HepG2 (cell line): ENCODE results near the gene SMYD5. TPM values are rescaled to one million over a fixed set of nuclear protein-coding genes. Genes with fewer than 3 reads are reported as not detected.

Experiments
- CEBPB ChIP-seq: IDR thresholded peaks from 2 replicates; pipeline ENCODE4 v1.6.1; 2011; ENCODE audit warnings: low read depth, low read length, improper control_type of control experiment, borderline replicate concordance
- ETV5 ChIP-seq: IDR thresholded peaks from 2 replicates; pipeline ENCODE4 v1.6.1; 2018; ENCODE audit warnings: missing biosample characterization, missing genetic modification reagents, inconsistent platforms, borderline replicate concordance
- MLX ChIP-seq: IDR thresholded peaks from 2 replicates; pipeline ENCODE4 v1.6.1; 2016
- NCOA1 ChIP-seq: sonication (generic); formaldehyde crosslinking; IDR thresholded peaks from 2 replicates; pipeline ENCODE4 v1.9.0; 2021; ENCODE audit warnings: missing genetic modification reagents
- NCOA5 ChIP-seq: sonication (generic); formaldehyde crosslinking; IDR thresholded peaks from 2 replicates; pipeline ENCODE4 v1.4.0; 2020; ENCODE audit warnings: missing genetic modification reagents
- POLR2AphosphoS2 ChIP-seq: IDR thresholded peaks from 2 replicates; pipeline ENCODE4 v1.6.1; 2011; ENCODE audit warnings: low read depth, low read length, improper control_type of control experiment
- RBFOX2 ChIP-seq: fragments of 200-400 bp; formaldehyde crosslinking; IDR thresholded peaks from 2 replicates; pipeline ENCODE4 v1.6.1; 2017; ENCODE audit warnings: low read depth, mild to moderate bottlenecking, low read length
- RXRB ChIP-seq: IDR thresholded peaks from 2 replicates; pipeline ENCODE4 v1.6.1; 2016; ENCODE audit warnings: borderline replicate concordance, missing genetic modification reagents, missing compliant biosample characterization
- SOX5 ChIP-seq: IDR thresholded peaks from 2 replicates; pipeline ENCODE4 v1.6.1; 2016; ENCODE audit warnings: borderline replicate concordance
- SPEN ChIP-seq: sonication (generic); formaldehyde crosslinking; IDR thresholded peaks from 2 replicates; pipeline ENCODE4 v1.5.1; 2020; ENCODE audit warnings: low read depth, mild to moderate bottlenecking, missing genetic modification reagents
- YEATS4 ChIP-seq: sonication (generic); formaldehyde crosslinking; IDR thresholded peaks from 2 replicates; pipeline ENCODE4 v1.4.0; 2020; ENCODE audit warnings: missing genetic modification reagents, borderline replicate concordance
- ZNF317 ChIP-seq: sonication (generic); formaldehyde crosslinking; IDR thresholded peaks from 2 replicates; pipeline ENCODE4 v1.5.0; 2020; ENCODE audit warnings: mild to moderate bottlenecking, missing genetic modification reagents
- ZNF367 ChIP-seq: sonication (generic); formaldehyde crosslinking; IDR thresholded peaks from 2 replicates; pipeline ENCODE4 v1.4.0; 2020; ENCODE audit warnings: missing genetic modification reagents, borderline replicate concordance
- ZNF513 ChIP-seq: sonication (generic); formaldehyde crosslinking; conservative IDR thresholded peaks from 2 replicates; pipeline ENCODE4 v1.5.0; 2020; ENCODE audit warnings: missing genetic modification reagents
- ZNF556 ChIP-seq: sonication (generic); formaldehyde crosslinking; IDR thresholded peaks from 2 replicates; pipeline ENCODE4 v1.4.0; 2020; ENCODE audit warnings: mild to moderate bottlenecking, missing genetic modification reagents, borderline replicate concordance
- polyA plus RNA-seq, 8 experiments: library from polyadenylated mRNA; depleted of rRNA in 3 of 8; stranded (reverse) in 7 of 8; unstranded in 1 of 8; fragments of >200 nt; fragmentation: Illumina TruSeq in 4 of 8; extraction: Trizol in 4 of 8; gene quantifications; 2 replicates each; pipeline versions ENCODE4 v1.2.1 to v1.2.3, GENCODE V29; 2011 to 2016; ENCODE audit warnings: low read depth in 4 of 8, missing spikeins in 1 of 8, mixed read lengths in 1 of 8; ENCODE audit not compliant: insufficient read depth in 1 of 8
- total RNA-seq, 5 experiments: library from RNA; depleted of rRNA; stranded (reverse); fragments of >200 nt; fragmentation: Illumina TruSeq; extraction: Trizol; gene quantifications; 2 replicates each; pipeline ENCODE4 v1.2.3, GENCODE V29; 2016; ENCODE audit warnings: low read depth in 1 of 5
- TF ChIP-seq, protein P1 (sequence below): sonication (generic); formaldehyde crosslinking; IDR thresholded peaks from 2 replicates; pipeline ENCODE4 v1.9.0; 2022; ENCODE audit warnings: low read depth, missing genetic modification reagents
- TF ChIP-seq, protein P2 (sequence below): sonication (generic); formaldehyde crosslinking; conservative IDR thresholded peaks from 2 replicates; pipeline ENCODE4 v1.8.0; 2022; ENCODE audit warnings: missing genetic modification reagents
- TF ChIP-seq, protein P3 (sequence below): sonication (generic); formaldehyde crosslinking; IDR thresholded peaks from 2 replicates; pipeline ENCODE4 v1.4.0; 2020; ENCODE audit warnings: missing genetic modification reagents, borderline replicate concordance
- TF ChIP-seq, protein P4 (sequence below): sonication (generic); formaldehyde crosslinking; IDR thresholded peaks from 2 replicates; pipeline ENCODE4 v1.8.0; 2022; ENCODE audit warnings: mild to moderate bottlenecking, missing genetic modification reagents; ENCODE audit not compliant: insufficient replicate concordance

Gene SMYD5
- total and polyA plus RNA-seq, 2 of the 13 experiments (the other 11 are each of a cell fraction or from before 2014, with no cell fraction given) = 55.8 to 70.4 TPM

GRCh38 chr2:73176881-73177644 is 37.0 kb upstream of the SMYD5 start (continued):
- TF ChIP-seq ZNF367 (CRISPR knock-in tag) = no peak
- TF ChIP-seq NCOA5 (CRISPR knock-in tag) = no peak
- TF ChIP-seq, protein P1, sequence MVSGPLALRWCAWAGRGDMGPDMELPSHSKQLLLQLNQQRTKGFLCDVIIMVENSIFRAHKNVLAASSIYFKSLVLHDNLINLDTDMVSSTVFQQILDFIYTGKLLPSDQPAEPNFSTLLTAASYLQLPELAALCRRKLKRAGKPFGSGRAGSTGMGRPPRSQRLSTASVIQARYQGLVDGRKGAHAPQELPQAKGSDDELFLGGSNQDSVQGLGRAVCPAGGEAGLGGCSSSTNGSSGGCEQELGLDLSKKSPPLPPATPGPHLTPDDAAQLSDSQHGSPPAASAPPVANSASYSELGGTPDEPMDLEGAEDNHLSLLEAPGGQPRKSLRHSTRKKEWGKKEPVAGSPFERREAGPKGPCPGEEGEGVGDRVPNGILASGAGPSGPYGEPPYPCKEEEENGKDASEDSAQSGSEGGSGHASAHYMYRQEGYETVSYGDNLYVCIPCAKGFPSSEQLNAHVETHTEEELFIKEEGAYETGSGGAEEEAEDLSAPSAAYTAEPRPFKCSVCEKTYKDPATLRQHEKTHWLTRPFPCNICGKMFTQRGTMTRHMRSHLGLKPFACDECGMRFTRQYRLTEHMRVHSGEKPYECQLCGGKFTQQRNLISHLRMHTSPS (CRISPR knock-in tag) = peak; percentile 35; the same call in 1 of the 2 replicates
- TF ChIP-seq MLX (CRISPR knock-in tag) = no peak
- no peak for TF ChIP-seq ZNF513 (CRISPR knock-in tag)
- TF ChIP-seq, protein P2, sequence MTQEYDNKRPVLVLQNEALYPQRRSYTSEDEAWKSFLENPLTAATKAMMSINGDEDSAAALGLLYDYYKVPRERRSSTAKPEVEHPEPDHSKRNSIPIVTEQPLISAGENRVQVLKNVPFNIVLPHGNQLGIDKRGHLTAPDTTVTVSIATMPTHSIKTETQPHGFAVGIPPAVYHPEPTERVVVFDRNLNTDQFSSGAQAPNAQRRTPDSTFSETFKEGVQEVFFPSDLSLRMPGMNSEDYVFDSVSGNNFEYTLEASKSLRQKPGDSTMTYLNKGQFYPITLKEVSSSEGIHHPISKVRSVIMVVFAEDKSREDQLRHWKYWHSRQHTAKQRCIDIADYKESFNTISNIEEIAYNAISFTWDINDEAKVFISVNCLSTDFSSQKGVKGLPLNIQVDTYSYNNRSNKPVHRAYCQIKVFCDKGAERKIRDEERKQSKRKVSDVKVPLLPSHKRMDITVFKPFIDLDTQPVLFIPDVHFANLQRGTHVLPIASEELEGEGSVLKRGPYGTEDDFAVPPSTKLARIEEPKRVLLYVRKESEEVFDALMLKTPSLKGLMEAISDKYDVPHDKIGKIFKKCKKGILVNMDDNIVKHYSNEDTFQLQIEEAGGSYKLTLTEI = no peak
- TF ChIP-seq ETV5 (CRISPR knock-in tag) = peak; percentile 70
- TF ChIP-seq NCOA1 = no peak
- TF ChIP-seq POLR2AphosphoS2 = no peak
- TF ChIP-seq, protein P3, sequence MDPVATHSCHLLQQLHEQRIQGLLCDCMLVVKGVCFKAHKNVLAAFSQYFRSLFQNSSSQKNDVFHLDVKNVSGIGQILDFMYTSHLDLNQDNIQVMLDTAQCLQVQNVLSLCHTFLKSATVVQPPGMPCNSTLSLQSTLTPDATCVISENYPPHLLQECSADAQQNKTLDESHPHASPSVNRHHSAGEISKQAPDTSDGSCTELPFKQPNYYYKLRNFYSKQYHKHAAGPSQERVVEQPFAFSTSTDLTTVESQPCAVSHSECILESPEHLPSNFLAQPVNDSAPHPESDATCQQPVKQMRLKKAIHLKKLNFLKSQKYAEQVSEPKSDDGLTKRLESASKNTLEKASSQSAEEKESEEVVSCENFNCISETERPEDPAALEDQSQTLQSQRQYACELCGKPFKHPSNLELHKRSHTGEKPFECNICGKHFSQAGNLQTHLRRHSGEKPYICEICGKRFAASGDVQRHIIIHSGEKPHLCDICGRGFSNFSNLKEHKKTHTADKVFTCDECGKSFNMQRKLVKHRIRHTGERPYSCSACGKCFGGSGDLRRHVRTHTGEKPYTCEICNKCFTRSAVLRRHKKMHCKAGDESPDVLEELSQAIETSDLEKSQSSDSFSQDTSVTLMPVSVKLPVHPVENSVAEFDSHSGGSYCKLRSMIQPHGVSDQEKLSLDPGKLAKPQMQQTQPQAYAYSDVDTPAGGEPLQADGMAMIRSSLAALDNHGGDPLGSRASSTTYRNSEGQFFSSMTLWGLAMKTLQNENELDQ (CRISPR knock-in tag) = no peak
- TF ChIP-seq RBFOX2 = no peak
- peak; percentile 69; the same call in 1 of the 2 replicates for TF ChIP-seq YEATS4 (CRISPR knock-in tag)
- no peak for TF ChIP-seq CEBPB
- TF ChIP-seq SOX5 (CRISPR knock-in tag) = peak; percentile 46; the same call in 1 of the 2 replicates
- TF ChIP-seq SPEN (CRISPR knock-in tag) = peak; percentile 85; the same call in 1 of the 2 replicates
- TF ChIP-seq RXRB (CRISPR knock-in tag) = peak; percentile 72; the same call in 1 of the 2 replicates
- TF ChIP-seq, protein P4, sequence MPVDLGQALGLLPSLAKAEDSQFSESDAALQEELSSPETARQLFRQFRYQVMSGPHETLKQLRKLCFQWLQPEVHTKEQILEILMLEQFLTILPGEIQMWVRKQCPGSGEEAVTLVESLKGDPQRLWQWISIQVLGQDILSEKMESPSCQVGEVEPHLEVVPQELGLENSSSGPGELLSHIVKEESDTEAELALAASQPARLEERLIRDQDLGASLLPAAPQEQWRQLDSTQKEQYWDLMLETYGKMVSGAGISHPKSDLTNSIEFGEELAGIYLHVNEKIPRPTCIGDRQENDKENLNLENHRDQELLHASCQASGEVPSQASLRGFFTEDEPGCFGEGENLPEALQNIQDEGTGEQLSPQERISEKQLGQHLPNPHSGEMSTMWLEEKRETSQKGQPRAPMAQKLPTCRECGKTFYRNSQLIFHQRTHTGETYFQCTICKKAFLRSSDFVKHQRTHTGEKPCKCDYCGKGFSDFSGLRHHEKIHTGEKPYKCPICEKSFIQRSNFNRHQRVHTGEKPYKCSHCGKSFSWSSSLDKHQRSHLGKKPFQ (CRISPR knock-in tag) = peak; percentile 28
- TF ChIP-seq ZNF317 = no peak; the same call in 1 of the 2 replicates
- peak; percentile 84; the same call in 1 of the 2 replicates for TF ChIP-seq ZNF556
